MM.1S (cell line): ENCODE measurements around the gene TRAF3.

ENCODE experiments used
- DNase-seq: peaks from one replicate; pipeline ENCODE4 v3.0.0-alpha.2; 2015
- H2AFZ ChIP-seq: fragments of 300-600 bp; sonication (generic); 2 replicates; pipeline ENCODE4 v1.6.0; 2016; ENCODE audit warnings: antibody characterized with exemption, low read length
- H3F3A ChIP-seq: fragments of 300-600 bp; sonication (generic); 2 replicates; pipeline ENCODE4 v1.6.1; 2016; ENCODE audit warnings: mild to moderate bottlenecking, antibody characterized with exemption, low read length, moderate library complexity, mixed read lengths; ENCODE audit not compliant: insufficient read depth
- H3K27ac ChIP-seq: fragments of 300-600 bp; sonication (generic); 2 replicates; pipeline ENCODE4 v1.5.1; 2016; ENCODE audit warnings: mild to moderate bottlenecking, low read length
- H3K27me3 ChIP-seq: fragments of 300-600 bp; sonication (generic); replicated peaks from 2 replicates; pipeline ENCODE4 v1.6.0; 2016; ENCODE audit warnings: low read length; ENCODE audit not compliant: insufficient read depth
- H3K36me3 ChIP-seq: fragments of 300-600 bp; sonication (generic); replicated peaks from 2 replicates; pipeline ENCODE4 v1.6.1; 2016; ENCODE audit warnings: mild to moderate bottlenecking, low read length, mixed read lengths; ENCODE audit not compliant: insufficient read depth
- H3K4me1 ChIP-seq: fragments of 300-600 bp; sonication (generic); 2 replicates; pipeline ENCODE4 v1.6.1; 2016; ENCODE audit warnings: low read length, mixed read lengths
- H3K4me2 ChIP-seq: fragments of 300-600 bp; sonication (generic); 2 replicates; pipeline ENCODE4 v1.6.0; 2016; ENCODE audit warnings: low read depth, low read length
- H3K4me3 ChIP-seq: fragments of 300-600 bp; sonication (generic); 2 replicates; pipeline ENCODE4 v1.5.1; 2016; ENCODE audit warnings: low read length, mixed read lengths
- H3K79me2 ChIP-seq: fragments of 300-600 bp; sonication (generic); 2 replicates; pipeline ENCODE4 v1.6.1; 2016; ENCODE audit warnings: mixed run types, low read length, mixed read lengths
- H3K9ac ChIP-seq: fragments of 300-600 bp; sonication (generic); 2 replicates; pipeline ENCODE4 v1.6.1; 2016; ENCODE audit warnings: low read length, mixed read lengths
- H3K9me2 ChIP-seq: fragments of 300-600 bp; sonication (generic); replicated peaks from 2 replicates; pipeline ENCODE4 v1.6.1; 2016; ENCODE audit warnings: mild to moderate bottlenecking, low read length, mixed read lengths; ENCODE audit not compliant: insufficient read depth
- H3K9me3 ChIP-seq: fragments of 300-600 bp; sonication (generic); replicated peaks from 2 replicates; pipeline ENCODE4 v1.6.1; 2016; ENCODE audit warnings: mild to moderate bottlenecking, low read length, mixed read lengths; ENCODE audit not compliant: insufficient read depth
- H4K20me1 ChIP-seq: fragments of 300-600 bp; sonication (generic); 2 replicates; pipeline ENCODE4 v1.6.1; 2016; ENCODE audit warnings: mild to moderate bottlenecking, low read length, moderate library complexity, mixed read lengths; ENCODE audit not compliant: insufficient read depth
- CTCF ChIP-seq: fragments of 300-600 bp; sonication (generic); IDR thresholded peaks from 2 replicates; pipeline ENCODE4 v1.5.1; 2016; ENCODE audit warnings: antibody characterized with exemption, low read length, mixed read lengths
- EZH2 ChIP-seq: fragments of 300-600 bp; sonication (generic); optimal IDR thresholded peaks from 2 replicates; pipeline ENCODE3; 2017; ENCODE audit warnings: low read depth, mild to moderate bottlenecking, antibody characterized with exemption, low read length, mixed read lengths
- EZH2phosphoT487 ChIP-seq: fragments of 300-600 bp; sonication (generic); IDR thresholded peaks from 2 replicates; pipeline ENCODE4 v1.6.1; 2018; ENCODE audit warnings: antibody characterized with exemption, low read length

Gene TRAF3

GRCh38 chr14:102870246-102870645, 93.0 kb downstream of the TRAF3 start:
- Histone ChIP-seq H2AFZ (no peak overlapping the region), H3K36me3 (no peaks in the 10 kb centered on the region), H3K79me2 (peaks cover 26% of the 10 kb centered on the region), H3F3A (peaks cover 13% of the 10 kb centered on the region; the same call in 1 of the 2 replicates), H3K9me3 (no peaks in the 10 kb centered on the region), H3K9me2 (no peaks in the 10 kb centered on the region), H3K4me2 (no peak overlapping the region), H3K27ac (peak overlapping the region; percentile 77; the same call in 1 of the 2 replicates), H3K4me1 (peaks cover 25% of the 10 kb centered on the region; the same call in 1 of the 2 replicates), H3K4me3 (no peak overlapping the region), H4K20me1 (no peaks in the 10 kb centered on the region), H3K27me3 (no peaks in the 10 kb centered on the region), H3K9ac (no peak overlapping the region)
- TF ChIP-seq EZH2phosphoT487 (no peak), CTCF (no peak), EZH2 (no peak)
- no peak for DNase-seq

- peak overlapping the region; percentile 43 for H3K4me2 ChIP-seq
- peaks cover 25% of the 10 kb centered on the region; the same call in 1 of the 2 replicates for H3K4me1 ChIP-seq
- H3K9me2 ChIP-seq: no peaks in the 10 kb centered on the region
- no peak overlapping the region for H2AFZ ChIP-seq
- no peaks in the 10 kb centered on the region for H3K36me3 ChIP-seq
- no peaks in the 10 kb centered on the region for H4K20me1 ChIP-seq
- H3F3A ChIP-seq: peaks cover 13% of the 10 kb centered on the region; the same call in 1 of the 2 replicates
- H3K4me3 ChIP-seq: no peak overlapping the region
- H3K9me3 ChIP-seq: no peaks in the 10 kb centered on the region
- TF ChIP-seq EZH2phosphoT487 (no peak), EZH2 (no peak), CTCF (no peak)
- H3K27me3 ChIP-seq: no peaks in the 10 kb centered on the region
- H3K9ac ChIP-seq: no peak overlapping the region; the same call in 1 of the 2 replicates
- peaks cover 26% of the 10 kb centered on the region for H3K79me2 ChIP-seq
- peak overlapping the region; percentile 77 for H3K27ac ChIP-seq
- DNase-seq: peak; percentile 58
These were observed 94.0 kb downstream of the TRAF3 start for GRCh38 chr14:102870994-102871831.

- H3K4me2 ChIP-seq: peak overlapping the region; percentile 43
- H4K20me1 ChIP-seq: no peaks in the 10 kb centered on the region
- H3F3A ChIP-seq: peaks cover 13% of the 10 kb centered on the region; the same call in 1 of the 2 replicates
- peaks cover 23% of the 10 kb centered on the region for H3K79me2 ChIP-seq
- DNase-seq: peak; percentile 52
- no peak for TF ChIP-seq CTCF
- no peak for TF ChIP-seq EZH2phosphoT487
- TF ChIP-seq EZH2: no peak
- H2AFZ ChIP-seq: no peak overlapping the region
- peak overlapping the region; percentile 77 for H3K27ac ChIP-seq
- H3K36me3 ChIP-seq: no peaks in the 10 kb centered on the region
- H3K9me3 ChIP-seq: no peaks in the 10 kb centered on the region
- peaks cover 25% of the 10 kb centered on the region; the same call in 1 of the 2 replicates for H3K4me1 ChIP-seq
- H3K27me3 ChIP-seq: no peaks in the 10 kb centered on the region
- H3K4me3 ChIP-seq: no peak overlapping the region
- H3K9me2 ChIP-seq: no peaks in the 10 kb centered on the region
- no peak overlapping the region for H3K9ac ChIP-seq
These were observed 94.8 kb downstream of the TRAF3 start for GRCh38 chr14:102872020-102872419.
